Motor neuron (in vitro differentiated cells): ENCODE results near the gene TMX4. TPM values are rescaled to one million over a fixed set of nuclear protein-coding genes. Genes with fewer than 3 reads are reported as not detected.

Experiments
- ATAC-seq, 8 experiments: fragments of 200-7000 bp; cut with Tn5 transposase; replicated peaks in 6 of 8; 2 replicates each; pipeline ENCODE4 v1.8.0; 2021; ENCODE audit warnings: mild to moderate bottlenecking in 8 of 8, moderate library complexity in 8 of 8
- H3K27ac ChIP-seq, 2 donors: fragments of 250-450 bp; sonication (Bioruptor Pico); 2 replicates each; pipeline ENCODE4 v1.9.0; 2021; ENCODE audit warnings: antibody characterized with exemption in 2 of 2, mild to moderate bottlenecking in 2 of 2, moderate library complexity in 1 of 2
- H3K4me1 ChIP-seq, 2 donors: fragments of 250-450 bp; sonication (Bioruptor Pico); replicated peaks in 1 of 2; 2 replicates each; pipeline ENCODE4 v1.6.1; 2021; ENCODE audit warnings: antibody characterized with exemption in 2 of 2, mild to moderate bottlenecking in 2 of 2, moderate library complexity in 1 of 2
- H3K4me3 ChIP-seq, 5 donors: fragments of 250-450 bp; sonication (Bioruptor Pico); 2 replicates each; pipeline ENCODE4 v1.9.0; 2021; ENCODE audit warnings: antibody characterized with exemption in 5 of 5, mild to moderate bottlenecking in 5 of 5, moderate library complexity in 4 of 5
- WGBS, 10 experiments: fragments of 450-650 bp; shearing (Covaris generic); methylation state at CpG; one replicate each; pipeline ENCODE4 v1.0.0; 2022; 5-methylcytosine and 5-hydroxymethylcytosine counted together
- in situ Hi-C, 9 experiments: fragments of 400-800 bp; cut with MboI; loops; one replicate each; pipeline ENCODE4 v1.15.0; 2021; ENCODE audit warnings: low sequenced_read_pairs in 9 of 9, low pct_unique_long_range_greater_than_20kb in 2 of 9; ENCODE audit not compliant: unreplicated experiment in 9 of 9
- total RNA-seq, 8 experiments: library from RNA; unstranded; fragments of 300-600 nt; gene quantifications; 2 replicates each; pipeline versions ENCODE4 v1.2.3 to v1.2.4, GENCODE V29; 2022

Gene TMX4
- total RNA-seq, 8 experiments from 2014 or later, result 17.9 to 55.2 (median 24.6) TPM

GRCh38 chr20:7939663-7940062 is 79.9 kb downstream of the TMX4 start:
- Histone ChIP-seq H3K4me3 (no peak overlapping the region), H3K4me1 (peaks cover 0 to 9% of the 10 kb centered on the region in 2 donors), H3K27ac (no peak overlapping the region)
- in situ Hi-C loops, result loop anchor here in 2 of 9 experiments (25.0 kb wide), 2 partner anchors 448 to 773 kb away; no protein-coding TSS in a partner anchor
- ATAC-seq, result no peak
- 30 to 90% (median 72%) methylated on average over 2 to 4 of the region's 4 CpGs; no CpG with 5 or more reads in 1 of the 10 experiments for WGBS, 10 experiments

GRCh38 chr20:7938058-7938457 is 81.5 kb downstream of the TMX4 start:
- in situ Hi-C loops, result loop anchor here in 2 of 9 experiments (25.0 kb wide), 2 partner anchors 449 to 774 kb away; no protein-coding TSS in a partner anchor
- no peak for ATAC-seq
- H3K27ac ChIP-seq, result no peak overlapping the region
- WGBS, 10 experiments, result 33 to 100% (median 92%) methylated on average over 1 to 2 of the region's 2 CpGs; no CpG with 5 or more reads in 1 of the 10 experiments
- H3K4me1 ChIP-seq, result peaks cover 0 to 9% of the 10 kb centered on the region in 2 donors
- H3K4me3 ChIP-seq, result no peak overlapping the region

GRCh38 chr20:7937328-7937727 is 82.2 kb downstream of the TMX4 start:
- in situ Hi-C loops, result loop anchor here in 2 of 9 experiments (25.0 kb wide), 2 partner anchors 450 to 775 kb away; no protein-coding TSS in a partner anchor
- ATAC-seq, result no peak
- 50 to 100% (median 94%) methylated on average over 2 to 3 of the region's 3 CpGs for WGBS, 10 experiments

GRCh38 chr20:7935027-7935551 is 84.5 kb downstream of the TMX4 start:
- H3K4me1 ChIP-seq, result peaks cover 0 to 9% of the 10 kb centered on the region in 2 donors
- WGBS, 10 experiments, result 79 to 100% (median 92%) methylated on average over 2 to 4 of the region's 4 CpGs; no CpG with 5 or more reads in 1 of the 10 experiments
- no peak for ATAC-seq
- in situ Hi-C loops, result loop anchor here in 2 of 9 experiments (25.0 kb wide), 2 partner anchors 452 to 777 kb away; no protein-coding TSS in a partner anchor
- no peak overlapping the region for H3K4me3 ChIP-seq
- H3K27ac ChIP-seq, result no peak overlapping the region

More at GRCh38 chr20:7937328-7937727, 82.2 kb downstream of the TMX4 start:
- H3K27ac ChIP-seq, result no peak overlapping the region
- H3K4me1 ChIP-seq, result peaks cover 0 to 9% of the 10 kb centered on the region in 2 donors
- H3K4me3 ChIP-seq, result no peak overlapping the region

- in situ Hi-C loops, result loop anchor here in 2 of 9 experiments (25.0 kb wide), 2 partner anchors 454 to 779 kb away; no protein-coding TSS in a partner anchor
- 0 to 100% (median 70%) methylated on average over 1 of the region's 1 CpG for WGBS, 10 experiments
- H3K4me3 ChIP-seq, result no peak overlapping the region
- no peak for ATAC-seq
- H3K27ac ChIP-seq, result no peak overlapping the region
- peaks cover 0 to 9% of the 10 kb centered on the region in 2 donors for H3K4me1 ChIP-seq
Observed at GRCh38 chr20:7933346-7933745, 86.2 kb downstream of the TMX4 start.

- in situ Hi-C loops, result loop anchor here in 2 of 9 experiments (25.0 kb wide), 2 partner anchors 457 to 782 kb away; no protein-coding TSS in a partner anchor
- peak in 3 of 8 experiments; percentile 32 to 55 (median 42) for ATAC-seq
- no peaks in the 10 kb centered on the region for H3K4me1 ChIP-seq
- H3K4me3 ChIP-seq, result no peak overlapping the region
- H3K27ac ChIP-seq, result no peak overlapping the region
Observed at GRCh38 chr20:7930343-7930742, 89.2 kb downstream of the TMX4 start.

Other genes with a start within 250 kb of the TMX4 start
- gene HAO1, start 79.3 kb downstream of the TMX4 start, total RNA-seq, result not detected
- gene PLCB1, start 112.5 kb upstream of the TMX4 start, total RNA-seq, result 10 to 100 TPM in 7 of 8 experiments, 1 to 10 TPM in 1; 7.7 to 65.5 (median 36.2) TPM